Lower leg skin (tissue), 4 donors: ENCODE results near the gene PRIMPOL. TPM values are rescaled to one million over a fixed set of nuclear protein-coding genes. Genes with fewer than 3 reads are reported as not detected.

Source experiments
- DNase-seq, 2 donors: peaks; one replicate each; pipeline ENCODE4 v3.0.0-alpha.2; 2019; ENCODE audit warnings: low spot score in 2 of 2
- H3K4me3 ChIP-seq: fragments of 200-600 bp; sonication (generic); 2 replicates; pipeline ENCODE4 v1.5.1; 2017; ENCODE audit warnings: mild to moderate bottlenecking, low read depth; ENCODE audit not compliant: poor library complexity, severe bottlenecking
- CTCF ChIP-seq, 3 donors: fragments of 450-650 bp; IDR thresholded peaks; one replicate each; pipeline ENCODE4 v1.5.1; 2016; ENCODE audit warnings: antibody characterized with exemption in 3 of 3, mild to moderate bottlenecking in 3 of 3, moderate library complexity in 2 of 3
- POLR2A ChIP-seq, 2 donors: fragments of 450-650 bp; IDR thresholded peaks; one replicate each; pipeline ENCODE4 v1.6.1; 2016 to 2017; ENCODE audit warnings: antibody characterized with exemption in 2 of 2, mild to moderate bottlenecking in 1 of 2, moderate library complexity in 1 of 2
- WGBS, 2 donors: methylation state at CpG; one replicate each; pipeline ENCODE4 v1.1.5; 2018; 5-methylcytosine and 5-hydroxymethylcytosine counted together
- intact Hi-C: fragments of 100-400 bp; cut with DNase I; formaldehyde crosslinking; loops from one replicate; pipeline ENCODE4 v1.15.0; 2023; ENCODE audit warnings: low total_unique reads
- total RNA-seq, 4 donors: library from RNA; depleted of rRNA; stranded (reverse); fragments of >200 nt; gene quantifications; one replicate each; pipeline ENCODE4 v1.1.0, GENCODE V29; 2016

PRIMPOL gene
- total RNA-seq, 4 donors from 2014 or later: 12.1 to 23.2 (median 13.4) TPM

GRCh38 chr4:184743650-184744049, 94.1 kb downstream of the PRIMPOL start:
- intact Hi-C loops: no loop called here
- TF ChIP-seq POLR2A (IDR thresholded peaks at IDR 0.05) (no peak), CTCF (IDR thresholded peaks at IDR 0.05) (no peak)
- DNase-seq: no peak
- no peak overlapping the region for H3K4me3 ChIP-seq
- 96% methylated on average over 4 of the region's 4 CpGs for WGBS, 2 donors

GRCh38 chr4:184744236-184744635, 94.7 kb downstream of the PRIMPOL start:
- DNase-seq: no peak
- H3K4me3 ChIP-seq: no peak overlapping the region
- intact Hi-C loops: no loop called here
- TF ChIP-seq CTCF (IDR thresholded peaks at IDR 0.05): no peak
- no peak for TF ChIP-seq POLR2A (IDR thresholded peaks at IDR 0.05)
- 91 to 92% methylated on average over 10 of the region's 10 CpGs for WGBS, 2 donors

Other genes with a start within 250 kb of the PRIMPOL start
- 10 to 100 TPM; 31.6 to 44.0 (median 38.4) TPM for gene IRF2, start 175.2 kb upstream of the PRIMPOL start, total RNA-seq
- gene CASP3, start 291 bp upstream of the PRIMPOL start, total RNA-seq: 10 to 100 TPM; 10.2 to 18.4 (median 14.8) TPM
- 10 to 100 TPM in 3 of 4 donors, 1 to 10 TPM in 1; 9.2 to 14.8 (median 12.3) TPM for gene CENPU, start 84.4 kb downstream of the PRIMPOL start, total RNA-seq
- gene ACSL1, start 176.2 kb downstream of the PRIMPOL start, total RNA-seq: 100 to 1,000 TPM; 190 to 308 (median 266) TPM